ENCODE data around the gene DIP2C.

The DIP2C gene

GRCh38 chr10:653991-654646, 35.3 kb downstream of the DIP2C start:
- no peak for TF ChIP-seq CTCF (IDR thresholded peaks at IDR 0.05)

DNA sequence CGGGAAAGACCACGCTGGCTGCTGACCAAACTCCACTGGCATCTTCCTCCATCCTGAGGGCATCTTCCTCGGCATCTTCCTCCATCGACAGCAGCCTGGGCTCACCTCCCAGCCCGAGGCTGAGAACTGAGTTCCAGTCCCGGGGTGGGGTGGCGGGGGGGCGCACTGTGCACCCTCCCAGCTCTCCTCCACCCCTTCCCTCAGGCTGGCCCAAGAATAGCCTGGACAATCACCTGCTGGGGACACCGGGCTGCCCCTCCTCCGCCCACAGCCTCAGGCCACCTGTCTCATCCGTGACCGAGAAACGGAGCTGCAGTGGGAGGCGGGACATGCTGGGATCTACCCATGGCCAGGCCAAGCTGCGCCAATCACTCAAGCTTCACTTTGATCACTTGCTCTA, 37.2 kb downstream of the DIP2C start:
- TF ChIP-seq CTCF (IDR thresholded peaks at IDR 0.05): no peak

DNA sequence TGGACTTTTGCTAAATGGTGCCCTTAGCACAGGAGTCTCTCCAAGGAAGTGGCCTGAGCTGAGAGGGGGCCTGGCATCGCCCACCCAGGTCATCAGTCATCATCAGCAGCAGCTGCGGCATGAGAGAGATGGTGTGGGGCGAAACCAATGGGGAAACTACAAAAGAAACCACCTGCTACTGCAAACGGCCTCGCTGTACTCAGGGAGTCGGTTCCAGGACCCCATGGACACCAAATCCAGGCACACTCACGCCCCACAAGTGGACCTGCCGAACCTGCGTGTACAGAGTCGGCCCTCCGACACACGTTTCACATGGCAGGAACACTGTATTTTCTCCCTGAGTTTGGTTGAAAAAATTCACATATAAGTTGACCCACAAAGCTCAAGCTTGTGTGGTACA, 37.8 kb downstream of the DIP2C start:
- no peak for TF ChIP-seq CTCF (IDR thresholded peaks at IDR 0.05)

DNA sequence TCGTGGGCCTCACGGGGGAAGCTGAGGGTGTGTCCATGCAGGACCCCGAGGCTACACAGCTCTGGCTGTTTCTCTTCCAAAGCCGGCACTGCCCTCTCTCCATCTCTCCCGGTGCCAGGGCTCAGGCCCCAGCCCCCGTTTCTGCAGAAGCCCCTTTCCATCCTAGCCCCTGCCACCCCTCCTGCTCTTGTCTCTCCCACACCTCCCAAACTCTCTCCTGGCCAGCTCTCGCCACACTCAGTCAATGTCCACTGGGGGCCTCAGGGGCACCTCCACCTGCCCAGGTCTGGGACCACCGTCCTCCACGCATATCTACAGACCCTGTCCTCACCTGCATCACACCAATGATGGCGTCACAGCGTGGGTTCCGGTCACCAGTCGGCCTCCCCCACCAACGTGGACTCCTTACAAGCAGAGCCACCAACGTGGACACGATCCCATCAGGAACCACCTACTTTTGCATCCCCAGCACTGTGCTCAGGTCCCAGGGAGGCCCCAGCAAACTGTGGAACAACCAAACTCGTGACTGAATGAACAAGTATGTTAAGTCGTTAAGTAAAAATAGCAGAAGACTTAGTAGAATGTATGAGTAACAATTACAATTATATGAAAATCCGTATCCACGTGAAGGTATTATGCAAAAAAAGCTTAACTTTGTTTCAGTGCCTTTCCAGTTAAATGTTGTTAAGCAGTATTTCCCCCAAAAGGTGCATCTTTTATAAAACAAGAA, 38.4 kb downstream of the DIP2C start:
- no peak for TF ChIP-seq CTCF (IDR thresholded peaks at IDR 0.05)

DNA sequence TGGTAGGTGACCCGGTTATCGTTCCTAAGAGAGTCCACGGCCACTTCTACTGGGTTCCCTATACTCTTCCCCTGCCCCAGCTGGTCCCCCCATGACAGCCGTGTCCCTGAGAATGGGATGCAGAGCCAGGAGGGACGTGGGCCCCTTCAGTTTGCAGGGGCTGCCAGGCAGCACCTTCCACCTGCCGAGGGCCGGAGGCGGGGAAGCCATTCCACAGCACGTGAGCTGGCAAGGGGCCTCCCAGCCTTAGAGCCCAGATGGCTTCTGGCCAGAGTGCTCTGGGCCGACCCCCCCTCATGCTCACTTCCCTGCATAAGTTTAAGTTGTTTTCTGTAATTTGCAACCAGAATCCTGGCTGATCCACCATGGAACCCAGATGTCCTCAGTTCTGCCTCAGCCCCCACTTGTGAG, 39.0 kb downstream of the DIP2C start:
- TF ChIP-seq CTCF (IDR thresholded peaks at IDR 0.05): no peak

GRCh38 chr10:649798-650440, 39.5 kb downstream of the DIP2C start:
- no peak for TF ChIP-seq CTCF (IDR thresholded peaks at IDR 0.05)

- no peak for TF ChIP-seq CTCF (IDR thresholded peaks at IDR 0.05)
Observed at GRCh38 chr10:649445-649797, 40.0 kb downstream of the DIP2C start.

All from LNCAP (cell line).